ENCODE data around the gene GIPC2. TPM values are rescaled to one million over a fixed set of nuclear protein-coding genes. Genes with fewer than 3 reads are reported as not detected.

The GIPC2 gene
- total and polyA plus RNA-seq, 10 of the 15 experiments (the other 5 are each of a cell fraction or from before 2014, with no cell fraction given) = 0.03 to 0.23 (median 0.06) TPM; not detected in 2

GRCh38 chr1:78095593-78095992 is 49.8 kb downstream of the GIPC2 start (continued):
- TF ChIP-seq MLLT1 (IDR thresholded peaks at IDR 0.05) (no peak), SREBF1 (IDR thresholded peaks at IDR 0.05; ENCODE audit: low read length) (no peak), SRF (IDR thresholded peaks at IDR 0.05; ENCODE audit: low read depth in 2 of 2, low read length in 2 of 2) (no peak), NRF1 (conservative IDR thresholded peaks at IDR 0.05; ENCODE audit: low read depth, low read length) (no peak), HCFC1 (IDR thresholded peaks at IDR 0.05; ENCODE audit: low read length) (no peak), RFX5 (IDR thresholded peaks at IDR 0.05; ENCODE audit: low read depth, low read length) (no peak), ZBED1 (IDR thresholded peaks at IDR 0.05; ENCODE audit: borderline replicate concordance) (no peak), NFYB (IDR thresholded peaks at IDR 0.05; ENCODE audit: insufficient read depth, low read depth, low read length) (no peak)

- H3K4me1 ChIP-seq (ENCODE audit: control insufficient read depth, insufficient read depth, low read length) = no peaks in the 10 kb centered on the region
- no peak overlapping the region for H3K4me3 ChIP-seq
- ChIA-PET SMC1A (ENCODE audit: uncharacterized antibody, unreplicated experiment) (no interaction called here), POLR2A (no interaction called here), RAD21 (ENCODE audit: unreplicated experiment) (no interaction called here), CTCF (interaction anchor here (1.2 kb wide), 1 partner anchor 19 kb away, joined by 3 read pairs; no protein-coding TSS in a partner anchor)
- ATAC-seq (no peak), DNase-seq (ENCODE audit: low read depth, low spot score) (no peak), FAIRE-seq (no peak)
- H4K20me1 ChIP-seq (ENCODE audit: control insufficient read depth, insufficient read depth) = no peaks in the 10 kb centered on the region
- H3K9ac ChIP-seq (ENCODE audit: control insufficient read depth, insufficient read depth, low read length) = no peak overlapping the region
- BruUV-seq (replicated peaks) = no TSS peak
- no peak overlapping the region for H3K4me2 ChIP-seq (ENCODE audit: control insufficient read depth, insufficient read depth)
- in situ Hi-C loops (cut with MboI) = no loop called here
- H2AFZ ChIP-seq (ENCODE audit: control insufficient read depth, low read depth, low read length) = no peak overlapping the region
- H3K27ac ChIP-seq (ENCODE audit: control insufficient read depth, insufficient read depth) = no peak overlapping the region
- H3K9me3 ChIP-seq (replicated peaks; ENCODE audit: control insufficient read depth, insufficient read depth, low read length) = no peaks in the 10 kb centered on the region
- no peaks in the 10 kb centered on the region for H3K79me2 ChIP-seq (ENCODE audit: control insufficient read depth, insufficient read depth, low read length)
- H3K27me3 ChIP-seq (replicated peaks in 1 of 2; ENCODE audit: control insufficient read depth in 2 of 2, insufficient read depth in 2 of 2, low read length in 1 of 2) = no peaks in the 10 kb centered on the region; a peak in 1 of 4 replicates
- H3K36me3 ChIP-seq (ENCODE audit: control insufficient read depth in 2 of 2, insufficient read depth in 2 of 2, low read length in 1 of 2) = no peaks in the 10 kb centered on the region
- intact Hi-C loops (cut with micrococcal nuclease; ENCODE audit: unreplicated experiment) = no loop called here
- no peak for TF ChIP-seq RCOR1 (conservative IDR thresholded peaks at IDR 0.05; ENCODE audit: low read depth, low read length)
- TF ChIP-seq SIX5 (IDR thresholded peaks at IDR 0.05; ENCODE audit: low read depth, low read length, severe bottlenecking) = no peak
- no peak for TF ChIP-seq BCL3 (IDR thresholded peaks at IDR 0.05; ENCODE audit: borderline replicate concordance, insufficient read depth, low read depth, low read length, poor library complexity, severe bottlenecking)
- no peak for TF ChIP-seq CBX3 (IDR thresholded peaks at IDR 0.05; ENCODE audit: borderline replicate concordance, low read depth)
- TF ChIP-seq EED (IDR thresholded peaks at IDR 0.05; ENCODE audit: low read depth) = no peak
- TF ChIP-seq NR2C2 (IDR thresholded peaks at IDR 0.05; ENCODE audit: borderline replicate concordance, control insufficient read depth, insufficient read length, low read depth) = no peak
- TF ChIP-seq RFX5 (IDR thresholded peaks at IDR 0.05; ENCODE audit: low read depth, low read length) = no peak
- no peak for TF ChIP-seq RELA (IDR thresholded peaks at IDR 0.05; ENCODE audit: borderline replicate concordance, partially characterized antibody)
- no peak for TF ChIP-seq NKRF (conservative IDR thresholded peaks at IDR 0.05)
- no peak for TF ChIP-seq HDAC6 (IDR thresholded peaks at IDR 0.05; ENCODE audit: unreplicated experiment)
Measured at GRCh38 chr1:78096017-78096416, 50.3 kb downstream of the GIPC2 start.

Data from GM12878 (cell line).